ENCODE measurements around the gene OR56A1.
"Not testable (repeated sequence)": the region's sequence is repeated elsewhere in the genome, so short reads cannot be mapped to it uniquely, and the experiment has no call there.

OR56A1 gene, protein sequence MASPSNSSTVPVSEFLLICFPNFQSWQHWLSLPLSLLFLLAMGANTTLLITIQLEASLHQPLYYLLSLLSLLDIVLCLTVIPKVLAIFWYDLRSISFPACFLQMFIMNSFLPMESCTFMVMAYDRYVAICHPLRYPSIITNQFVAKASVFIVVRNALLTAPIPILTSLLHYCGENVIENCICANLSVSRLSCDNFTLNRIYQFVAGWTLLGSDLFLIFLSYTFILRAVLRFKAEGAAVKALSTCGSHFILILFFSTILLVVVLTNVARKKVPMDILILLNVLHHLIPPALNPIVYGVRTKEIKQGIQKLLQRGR

GRCh38 chr11:6030708-6031405 is at the start of gene OR56A1:
Gene OR56A1 (minus strand): TSS chr11:6030758. CDS start chr11:6027692, 3,066 bp downstream.
- no peak for TF ChIP-seq CTCF (IDR thresholded peaks at IDR 0.05; ENCODE audit: low read depth, low read length, missing control alignments)
- no peak within 1 kb of the TSS for H3K4me3 ChIP-seq (replicated peaks; ENCODE audit: low read depth, low read length)
- DNase-seq (ENCODE audit: extremely low read depth, low read depth) = no peak

GRCh38 chr11:6079463-6079862 is 48.9 kb upstream of the OR56A1 start:
- TF ChIP-seq CTCF (IDR thresholded peaks at IDR 0.05; ENCODE audit: low read depth, low read length, missing control alignments) = no peak
- no peak for DNase-seq (ENCODE audit: extremely low read depth, low read depth)
- no peak overlapping the region for H3K4me3 ChIP-seq (replicated peaks; ENCODE audit: low read depth, low read length)

GRCh38 chr11:6077723-6078122 is 47.2 kb upstream of the OR56A1 start:
- DNase-seq (ENCODE audit: extremely low read depth, low read depth) = no peak
- no peak for TF ChIP-seq CTCF (IDR thresholded peaks at IDR 0.05; ENCODE audit: low read depth, low read length, missing control alignments)
- H3K4me3 ChIP-seq (replicated peaks; ENCODE audit: low read depth, low read length) = no peak overlapping the region

GRCh38 chr11:6076443-6076842 is 45.9 kb upstream of the OR56A1 start:
- H3K4me3 ChIP-seq (replicated peaks; ENCODE audit: low read depth, low read length); DNase-seq (ENCODE audit: extremely low read depth, low read depth): not testable (repeated sequence)

GRCh38 chr11:6067502-6067901 is 36.9 kb upstream of the OR56A1 start:
- H3K4me3 ChIP-seq (replicated peaks; ENCODE audit: low read depth, low read length) = no peak overlapping the region
- TF ChIP-seq CTCF (IDR thresholded peaks at IDR 0.05; ENCODE audit: low read depth, low read length, missing control alignments) = no peak

GRCh38 chr11:6062691-6063358 is 32.3 kb upstream of the OR56A1 start:
- no peak for DNase-seq (ENCODE audit: extremely low read depth, low read depth)
- H3K4me3 ChIP-seq (replicated peaks; ENCODE audit: low read depth, low read length) = no peak overlapping the region
- no peak for TF ChIP-seq CTCF (IDR thresholded peaks at IDR 0.05; ENCODE audit: low read depth, low read length, missing control alignments)

More at GRCh38 chr11:6067502-6067901, 36.9 kb upstream of the OR56A1 start:
- no peak for DNase-seq (ENCODE audit: extremely low read depth, low read depth)

- TF ChIP-seq CTCF (IDR thresholded peaks at IDR 0.05; ENCODE audit: low read depth, low read length, missing control alignments) = no peak
- H3K4me3 ChIP-seq (replicated peaks; ENCODE audit: low read depth, low read length) = no peak overlapping the region
- no peak for DNase-seq (ENCODE audit: extremely low read depth, low read depth)
Measured at GRCh38 chr11:6061475-6061874, 30.9 kb upstream of the OR56A1 start.

Measured in HFF-Myc (cell line).